HL-60 (cell line): Measurements from ENCODE around the gene KPNA1.

Experiments used
- DNase-seq, 2 experiments: peaks; one replicate each; pipeline ENCODE4 v3.0.0-alpha.2; 2010 to 2020; ENCODE audit warnings: low read depth in 1 of 2, low spot score in 1 of 2
- H3K27ac ChIP-seq: fragments of 250-450 bp; sonication (Bioruptor Pico); replicated peaks from 2 replicates; pipeline ENCODE4 v1.5.1; 2020; ENCODE audit warnings: mild to moderate bottlenecking, moderate library complexity
- H3K27me3 ChIP-seq: fragments of 250-450 bp; sonication (Bioruptor Pico); 2 replicates; pipeline ENCODE4 v1.5.1; 2021; ENCODE audit warnings: mild to moderate bottlenecking, moderate library complexity; ENCODE audit not compliant: insufficient read depth, poor library complexity, severe bottlenecking
- H3K4me3 ChIP-seq: replicated peaks from 2 replicates; pipeline ENCODE4 v1.5.1; 2011; ENCODE audit warnings: mild to moderate bottlenecking, control low read depth, low read length; ENCODE audit not compliant: insufficient read depth
- GABPA ChIP-seq: IDR thresholded peaks from 2 replicates; pipeline ENCODE4 v1.6.1; 2012; ENCODE audit warnings: low read depth
- POLR2AphosphoS5 ChIP-seq: IDR thresholded peaks from 2 replicates; pipeline ENCODE4 v1.6.1; 2012; ENCODE audit warnings: low read depth
- SPI1 ChIP-seq: IDR thresholded peaks from 2 replicates; pipeline ENCODE4 v1.6.1; 2012; ENCODE audit warnings: low read depth, mild to moderate bottlenecking, borderline replicate concordance
- TF ChIP-seq, protein P1 (sequence below): IDR thresholded peaks from 2 replicates; pipeline ENCODE4 v1.6.1; 2012; ENCODE audit warnings: low read depth; ENCODE audit not compliant: insufficient replicate concordance
- TF ChIP-seq, protein P2 (sequence below): IDR thresholded peaks from one replicate; pipeline ENCODE4 v1.5.1; 2011; ENCODE audit warnings: low read length, control low read depth, inconsistent platforms; ENCODE audit not compliant: insufficient read depth

The KPNA1 gene

DNA sequence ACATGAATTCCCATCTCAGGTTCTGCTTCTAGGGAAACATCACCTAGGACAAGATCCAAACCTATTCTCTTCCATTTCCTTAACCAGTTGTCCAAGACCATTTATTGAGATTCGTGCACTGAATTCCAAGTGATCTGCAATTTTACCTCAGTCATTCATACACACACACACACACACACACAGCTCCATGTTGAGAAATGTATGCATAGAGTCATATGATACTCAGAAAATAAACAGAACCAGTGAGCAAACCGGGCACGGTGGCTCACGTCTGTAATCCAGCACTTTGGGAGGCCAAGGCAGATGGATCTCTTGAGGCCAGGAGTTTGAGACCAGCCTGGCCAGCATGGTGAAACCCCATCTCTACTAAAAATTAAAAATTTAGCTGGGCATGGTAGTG is 6.1 kb upstream of the KPNA1 start:
- no peak for DNase-seq
- TF ChIP-seq, protein P1, sequence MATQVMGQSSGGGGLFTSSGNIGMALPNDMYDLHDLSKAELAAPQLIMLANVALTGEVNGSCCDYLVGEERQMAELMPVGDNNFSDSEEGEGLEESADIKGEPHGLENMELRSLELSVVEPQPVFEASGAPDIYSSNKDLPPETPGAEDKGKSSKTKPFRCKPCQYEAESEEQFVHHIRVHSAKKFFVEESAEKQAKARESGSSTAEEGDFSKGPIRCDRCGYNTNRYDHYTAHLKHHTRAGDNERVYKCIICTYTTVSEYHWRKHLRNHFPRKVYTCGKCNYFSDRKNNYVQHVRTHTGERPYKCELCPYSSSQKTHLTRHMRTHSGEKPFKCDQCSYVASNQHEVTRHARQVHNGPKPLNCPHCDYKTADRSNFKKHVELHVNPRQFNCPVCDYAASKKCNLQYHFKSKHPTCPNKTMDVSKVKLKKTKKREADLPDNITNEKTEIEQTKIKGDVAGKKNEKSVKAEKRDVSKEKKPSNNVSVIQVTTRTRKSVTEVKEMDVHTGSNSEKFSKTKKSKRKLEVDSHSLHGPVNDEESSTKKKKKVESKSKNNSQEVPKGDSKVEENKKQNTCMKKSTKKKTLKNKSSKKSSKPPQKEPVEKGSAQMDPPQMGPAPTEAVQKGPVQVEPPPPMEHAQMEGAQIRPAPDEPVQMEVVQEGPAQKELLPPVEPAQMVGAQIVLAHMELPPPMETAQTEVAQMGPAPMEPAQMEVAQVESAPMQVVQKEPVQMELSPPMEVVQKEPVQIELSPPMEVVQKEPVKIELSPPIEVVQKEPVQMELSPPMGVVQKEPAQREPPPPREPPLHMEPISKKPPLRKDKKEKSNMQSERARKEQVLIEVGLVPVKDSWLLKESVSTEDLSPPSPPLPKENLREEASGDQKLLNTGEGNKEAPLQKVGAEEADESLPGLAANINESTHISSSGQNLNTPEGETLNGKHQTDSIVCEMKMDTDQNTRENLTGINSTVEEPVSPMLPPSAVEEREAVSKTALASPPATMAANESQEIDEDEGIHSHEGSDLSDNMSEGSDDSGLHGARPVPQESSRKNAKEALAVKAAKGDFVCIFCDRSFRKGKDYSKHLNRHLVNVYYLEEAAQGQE: no peak
- no peak for TF ChIP-seq POLR2AphosphoS5
- TF ChIP-seq, protein P2, sequence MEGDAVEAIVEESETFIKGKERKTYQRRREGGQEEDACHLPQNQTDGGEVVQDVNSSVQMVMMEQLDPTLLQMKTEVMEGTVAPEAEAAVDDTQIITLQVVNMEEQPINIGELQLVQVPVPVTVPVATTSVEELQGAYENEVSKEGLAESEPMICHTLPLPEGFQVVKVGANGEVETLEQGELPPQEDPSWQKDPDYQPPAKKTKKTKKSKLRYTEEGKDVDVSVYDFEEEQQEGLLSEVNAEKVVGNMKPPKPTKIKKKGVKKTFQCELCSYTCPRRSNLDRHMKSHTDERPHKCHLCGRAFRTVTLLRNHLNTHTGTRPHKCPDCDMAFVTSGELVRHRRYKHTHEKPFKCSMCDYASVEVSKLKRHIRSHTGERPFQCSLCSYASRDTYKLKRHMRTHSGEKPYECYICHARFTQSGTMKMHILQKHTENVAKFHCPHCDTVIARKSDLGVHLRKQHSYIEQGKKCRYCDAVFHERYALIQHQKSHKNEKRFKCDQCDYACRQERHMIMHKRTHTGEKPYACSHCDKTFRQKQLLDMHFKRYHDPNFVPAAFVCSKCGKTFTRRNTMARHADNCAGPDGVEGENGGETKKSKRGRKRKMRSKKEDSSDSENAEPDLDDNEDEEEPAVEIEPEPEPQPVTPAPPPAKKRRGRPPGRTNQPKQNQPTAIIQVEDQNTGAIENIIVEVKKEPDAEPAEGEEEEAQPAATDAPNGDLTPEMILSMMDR: no peak
- TF ChIP-seq SPI1: no peak
- TF ChIP-seq GABPA: no peak

DNA sequence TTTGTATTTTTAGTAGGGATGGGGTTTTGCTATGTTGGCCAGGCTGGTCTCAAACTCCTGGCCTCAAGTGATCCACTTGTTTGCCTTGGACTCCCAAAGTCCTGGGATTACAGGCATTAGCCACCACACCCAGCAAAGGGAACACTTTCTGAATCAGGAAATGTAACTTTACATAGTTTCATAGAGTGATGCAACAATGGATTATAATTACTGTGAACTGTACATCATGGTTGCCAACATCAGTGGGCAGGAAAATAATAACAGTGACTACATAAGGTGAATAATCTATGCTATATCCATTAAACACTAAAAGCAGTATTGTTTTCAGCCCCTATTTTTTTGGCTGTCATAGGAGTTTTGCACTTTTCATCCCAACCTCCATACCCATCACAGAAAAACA is 5.0 kb upstream of the KPNA1 start:
- H3K27ac ChIP-seq: no peak overlapping the region
- DNase-seq: no peak
- H3K27me3 ChIP-seq: no peaks in the 10 kb centered on the region
- no peak for TF ChIP-seq GABPA
- no peak for TF ChIP-seq POLR2AphosphoS5
- TF ChIP-seq, protein P2: no peak
- TF ChIP-seq, protein P1: no peak
- no peak for TF ChIP-seq SPI1
- H3K4me3 ChIP-seq: no peak overlapping the region

More for the DNA sequence above, 6.1 kb upstream of the KPNA1 start:
- Histone ChIP-seq H3K4me3 (no peak overlapping the region), H3K27me3 (no peaks in the 10 kb centered on the region), H3K27ac (no peak overlapping the region)

DNA sequence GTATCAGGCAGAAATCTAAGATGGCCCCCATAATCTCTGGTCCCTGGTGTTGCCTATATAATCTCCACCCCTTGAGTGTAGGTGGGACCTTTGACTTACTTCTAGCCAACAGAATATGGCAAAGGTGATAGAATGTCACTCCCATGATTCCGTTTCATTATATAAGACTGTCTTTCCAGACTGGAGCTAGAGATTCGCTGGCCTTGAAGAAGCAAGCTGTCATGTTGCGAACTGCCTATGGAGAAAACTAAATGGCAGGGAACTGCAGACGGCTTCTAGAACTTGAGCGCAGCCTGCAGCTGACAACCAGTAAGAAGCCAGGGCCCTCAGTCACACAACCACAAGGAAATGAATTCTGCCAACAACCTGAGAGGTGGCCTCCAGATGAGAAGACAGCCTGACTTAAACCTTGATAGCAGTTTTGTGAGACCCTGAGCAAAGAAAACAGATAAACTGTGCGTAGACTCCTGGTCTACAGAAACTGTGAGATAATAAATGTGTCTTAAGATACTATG is 2.2 kb upstream of the KPNA1 start:
- Histone ChIP-seq H3K27me3 (no peaks in the 10 kb centered on the region), H3K4me3 (no peak overlapping the region), H3K27ac (no peak overlapping the region)
- TF ChIP-seq, protein P2: no peak
- TF ChIP-seq SPI1: no peak
- TF ChIP-seq, protein P1: no peak
- no peak for TF ChIP-seq POLR2AphosphoS5
- DNase-seq: no peak
